ENCODE results near the gene POLN. TPM values are rescaled to one million over a fixed set of nuclear protein-coding genes. Genes with fewer than 3 reads are reported as not detected.

POLN gene
- total RNA-seq, 4 donors from 2014 or later: 4.7 to 7.3 (median 5.1) TPM

DNA sequence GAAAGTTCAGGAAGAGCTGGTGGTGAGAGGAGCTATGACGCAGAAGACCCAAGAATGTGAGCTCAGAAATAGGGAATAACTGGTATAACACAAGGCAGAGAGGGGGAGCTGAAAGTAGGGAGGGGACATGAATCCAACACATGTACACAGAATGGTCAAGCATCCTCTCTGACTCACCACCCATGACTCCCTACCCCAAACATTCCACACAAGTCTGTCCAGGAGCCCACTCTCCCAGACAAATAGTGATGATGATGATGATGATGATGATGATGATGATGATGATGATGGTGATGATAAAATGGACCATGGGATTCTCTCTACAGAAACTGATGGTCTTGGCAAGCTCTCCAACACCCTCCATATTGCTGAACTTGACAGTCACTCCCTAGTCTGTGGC lies 136.4 kb downstream of the POLN start:
- no peak for DNase-seq (ENCODE audit: low spot score)
- TF ChIP-seq, protein P1, sequence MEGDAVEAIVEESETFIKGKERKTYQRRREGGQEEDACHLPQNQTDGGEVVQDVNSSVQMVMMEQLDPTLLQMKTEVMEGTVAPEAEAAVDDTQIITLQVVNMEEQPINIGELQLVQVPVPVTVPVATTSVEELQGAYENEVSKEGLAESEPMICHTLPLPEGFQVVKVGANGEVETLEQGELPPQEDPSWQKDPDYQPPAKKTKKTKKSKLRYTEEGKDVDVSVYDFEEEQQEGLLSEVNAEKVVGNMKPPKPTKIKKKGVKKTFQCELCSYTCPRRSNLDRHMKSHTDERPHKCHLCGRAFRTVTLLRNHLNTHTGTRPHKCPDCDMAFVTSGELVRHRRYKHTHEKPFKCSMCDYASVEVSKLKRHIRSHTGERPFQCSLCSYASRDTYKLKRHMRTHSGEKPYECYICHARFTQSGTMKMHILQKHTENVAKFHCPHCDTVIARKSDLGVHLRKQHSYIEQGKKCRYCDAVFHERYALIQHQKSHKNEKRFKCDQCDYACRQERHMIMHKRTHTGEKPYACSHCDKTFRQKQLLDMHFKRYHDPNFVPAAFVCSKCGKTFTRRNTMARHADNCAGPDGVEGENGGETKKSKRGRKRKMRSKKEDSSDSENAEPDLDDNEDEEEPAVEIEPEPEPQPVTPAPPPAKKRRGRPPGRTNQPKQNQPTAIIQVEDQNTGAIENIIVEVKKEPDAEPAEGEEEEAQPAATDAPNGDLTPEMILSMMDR (IDR thresholded peaks at IDR 0.05): no peak
- no peak for ATAC-seq (ENCODE audit: low FRiP score)

DNA sequence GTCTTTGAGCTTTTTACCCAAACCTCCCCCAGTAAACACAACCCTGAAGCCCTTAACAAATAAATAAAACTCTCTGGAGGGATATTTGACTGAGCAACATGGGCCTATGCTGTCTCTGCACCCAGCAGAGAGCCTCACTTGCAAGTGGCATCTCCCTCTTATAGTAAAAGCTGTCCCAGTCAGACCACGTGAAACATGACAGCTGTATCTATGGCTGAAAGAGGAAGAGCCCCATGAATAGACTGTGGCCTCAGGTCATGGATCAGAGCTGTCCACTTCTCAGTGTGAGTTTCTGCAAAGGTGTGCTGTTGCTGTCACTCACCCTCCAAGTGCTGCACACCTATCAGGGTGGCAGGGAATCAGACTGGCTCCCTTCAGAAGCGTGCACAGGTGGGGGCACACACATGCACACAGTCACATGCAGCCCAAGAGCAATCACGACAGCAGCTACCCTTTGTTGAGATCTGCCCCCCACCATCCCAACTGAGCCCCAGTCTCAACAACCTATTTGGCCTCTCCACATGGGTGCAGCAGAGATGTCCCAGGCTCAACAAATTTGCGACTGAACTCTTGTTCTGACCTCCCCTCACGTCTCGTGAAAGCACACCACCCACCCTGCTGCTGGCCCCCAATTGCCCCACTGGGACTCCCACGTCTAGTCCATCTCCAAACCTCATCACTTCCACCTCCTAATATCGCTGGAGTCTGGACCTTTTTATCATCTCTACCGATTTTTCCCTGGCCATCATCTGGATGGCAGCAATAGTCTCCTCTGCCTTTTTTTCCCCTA lies 137.2 kb downstream of the POLN start:
- TF ChIP-seq, protein P1 (IDR thresholded peaks at IDR 0.05): no peak
- DNase-seq (ENCODE audit: low spot score) (no peak), ATAC-seq (ENCODE audit: low FRiP score) (no peak)

DNA sequence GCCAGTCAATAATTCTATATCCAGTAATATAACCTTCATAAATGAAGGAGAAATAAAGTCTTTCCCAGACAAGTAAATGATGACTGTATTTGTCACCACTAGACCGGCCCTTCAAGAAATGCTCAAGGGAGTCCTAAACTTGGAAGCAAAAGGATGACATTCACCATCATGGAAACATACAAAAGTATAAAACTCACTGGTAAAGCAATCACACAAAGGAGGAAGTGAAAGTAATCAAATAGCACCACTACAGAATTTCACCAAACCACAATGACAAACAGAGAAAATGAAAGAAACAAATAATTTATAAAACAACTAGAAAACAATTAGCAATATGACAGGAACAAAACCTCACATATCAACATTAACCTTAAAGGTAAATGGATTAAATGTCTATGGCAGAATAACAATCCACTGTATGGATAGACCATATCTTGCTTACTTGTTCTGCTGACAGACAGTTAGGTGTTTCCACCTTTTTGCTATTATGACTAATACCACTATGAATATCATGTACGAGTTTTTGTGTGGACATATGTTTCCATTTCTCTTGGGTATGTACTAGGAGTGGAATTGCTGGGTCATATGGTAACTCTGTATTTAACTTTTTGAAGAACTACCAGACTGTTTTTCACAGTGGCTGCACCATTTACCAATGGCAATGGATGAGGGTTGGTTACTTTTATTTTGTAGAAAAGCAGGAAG lies 137.9 kb downstream of the POLN start:
- TF ChIP-seq, protein P1 (IDR thresholded peaks at IDR 0.05): no peak
- DNase-seq (ENCODE audit: low spot score): no peak
- ATAC-seq (ENCODE audit: low FRiP score): no peak

DNA sequence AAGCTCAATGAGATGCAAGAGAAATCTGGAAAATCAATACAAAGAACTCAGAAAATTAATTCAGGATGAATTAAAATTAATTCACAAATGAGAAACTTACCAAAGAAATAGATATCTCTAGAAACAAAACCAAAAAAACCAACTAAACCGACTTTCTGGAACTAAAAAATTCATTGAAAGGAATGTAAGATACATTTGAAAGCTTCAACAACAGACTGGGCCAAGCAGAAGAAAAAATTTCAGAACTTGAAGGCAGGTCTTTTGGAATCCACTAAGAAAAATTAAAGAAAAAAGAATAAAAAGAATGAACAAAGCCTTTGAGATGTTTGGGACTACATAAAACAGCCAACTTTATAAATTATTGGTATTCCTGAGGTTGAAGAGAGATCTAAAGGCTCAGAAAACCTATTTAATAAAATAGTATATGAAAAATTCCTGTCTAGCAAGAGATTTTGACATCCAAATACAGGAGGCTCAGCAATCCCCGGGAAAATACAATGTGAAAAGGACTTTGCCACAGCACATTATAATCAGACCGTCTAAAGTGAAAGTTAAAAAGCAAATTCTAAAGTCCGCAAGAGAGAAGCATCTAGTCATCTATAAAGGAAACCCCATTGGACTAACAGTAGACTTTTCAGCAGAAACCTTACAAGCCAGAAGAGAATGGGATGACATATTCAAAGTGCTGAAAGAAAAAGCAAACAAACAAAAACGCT lies 138.6 kb downstream of the POLN start:
- no peak for DNase-seq (ENCODE audit: low spot score)
- TF ChIP-seq, protein P1 (IDR thresholded peaks at IDR 0.05): no peak
- no peak for ATAC-seq (ENCODE audit: low FRiP score)

DNA sequence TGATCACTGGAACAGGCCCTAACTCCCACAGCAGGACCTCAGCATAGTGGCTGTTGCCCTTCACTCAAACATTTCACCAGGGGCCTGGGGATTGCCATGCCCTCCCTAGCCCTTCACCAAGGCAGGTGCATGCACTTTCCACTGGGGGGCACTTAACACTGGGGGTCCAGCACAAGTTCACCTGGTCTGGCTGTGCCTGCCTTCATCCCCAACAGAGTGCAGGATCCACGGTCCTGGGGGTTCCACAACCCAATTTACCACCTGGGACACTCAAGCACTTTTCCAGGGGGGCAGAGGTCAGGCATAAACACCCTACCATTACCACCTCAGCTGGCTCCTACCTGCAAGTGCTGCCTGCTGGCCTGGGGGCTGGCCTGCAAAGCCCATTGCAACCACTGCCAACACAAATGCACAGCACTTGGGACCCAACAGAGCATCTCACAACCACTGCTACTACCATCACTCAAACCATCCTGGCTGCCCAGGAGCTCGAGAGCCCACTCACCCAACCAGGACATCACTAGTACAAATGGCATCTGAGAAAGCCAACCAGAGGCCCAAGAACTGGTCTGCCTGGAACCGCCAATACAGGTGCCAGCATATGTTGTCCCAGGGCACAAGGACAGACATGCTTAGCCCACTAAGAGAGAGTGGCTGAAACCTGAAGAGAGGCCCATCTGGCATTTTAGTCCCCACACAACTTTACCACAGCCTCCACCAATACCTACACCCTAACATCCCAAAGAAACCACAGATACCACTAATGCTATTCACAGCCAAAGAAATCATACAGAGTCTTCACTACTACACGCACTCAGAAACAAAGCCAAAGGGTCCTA lies 139.7 kb downstream of the POLN start:
- ATAC-seq (ENCODE audit: low FRiP score) (no peak), DNase-seq (ENCODE audit: low spot score) (no peak)
- TF ChIP-seq, protein P1 (IDR thresholded peaks at IDR 0.05): no peak

DNA sequence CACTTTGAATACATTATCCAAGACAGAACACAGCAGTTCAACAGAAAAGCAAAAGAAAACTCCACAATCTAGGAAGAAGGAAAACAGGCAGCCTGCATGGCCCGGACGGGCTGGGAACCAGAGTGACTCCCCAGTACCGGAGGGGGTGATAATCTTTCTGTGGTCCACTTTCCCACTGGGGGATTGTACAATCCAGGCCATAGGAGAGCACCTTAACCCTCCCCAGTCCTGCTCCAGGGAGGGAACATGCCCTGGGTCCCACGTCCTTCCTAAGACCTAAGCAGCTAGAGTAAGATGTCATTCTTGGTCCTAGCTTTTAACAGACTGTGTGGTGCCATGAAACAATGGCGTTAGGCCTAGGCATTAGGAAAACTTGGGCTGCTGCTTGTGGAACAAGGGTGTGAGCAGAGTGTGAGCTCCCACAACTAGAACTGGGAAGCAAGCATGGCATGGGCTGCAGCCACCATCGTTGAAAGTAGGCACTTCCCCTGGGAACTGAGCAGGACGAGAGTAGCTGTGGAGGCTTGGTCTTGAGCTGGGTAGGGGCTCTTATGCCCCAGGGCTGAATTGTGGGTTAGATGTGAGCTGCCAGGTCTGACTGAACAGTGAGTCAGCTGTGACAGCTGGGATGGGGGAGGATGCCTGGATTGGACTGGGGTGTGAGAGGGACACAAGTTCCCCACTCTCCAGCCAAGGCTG lies 140.4 kb downstream of the POLN start:
- TF ChIP-seq, protein P1 (IDR thresholded peaks at IDR 0.05): no peak
- no peak for ATAC-seq (ENCODE audit: low FRiP score)

More for the DNA sequence above, 140.4 kb downstream of the POLN start:
- no peak for DNase-seq (ENCODE audit: low spot score)
